Measurements from ENCODE around the gene WDFY2. TPM values are rescaled to one million over a fixed set of nuclear protein-coding genes. Genes with fewer than 3 reads are reported as not detected.

The WDFY2 gene
- total and polyA plus RNA-seq, 2 of the 13 experiments (the other 11 are each of a cell fraction or from before 2014, with no cell fraction given), result 22.6 to 27.0 TPM

DNA sequence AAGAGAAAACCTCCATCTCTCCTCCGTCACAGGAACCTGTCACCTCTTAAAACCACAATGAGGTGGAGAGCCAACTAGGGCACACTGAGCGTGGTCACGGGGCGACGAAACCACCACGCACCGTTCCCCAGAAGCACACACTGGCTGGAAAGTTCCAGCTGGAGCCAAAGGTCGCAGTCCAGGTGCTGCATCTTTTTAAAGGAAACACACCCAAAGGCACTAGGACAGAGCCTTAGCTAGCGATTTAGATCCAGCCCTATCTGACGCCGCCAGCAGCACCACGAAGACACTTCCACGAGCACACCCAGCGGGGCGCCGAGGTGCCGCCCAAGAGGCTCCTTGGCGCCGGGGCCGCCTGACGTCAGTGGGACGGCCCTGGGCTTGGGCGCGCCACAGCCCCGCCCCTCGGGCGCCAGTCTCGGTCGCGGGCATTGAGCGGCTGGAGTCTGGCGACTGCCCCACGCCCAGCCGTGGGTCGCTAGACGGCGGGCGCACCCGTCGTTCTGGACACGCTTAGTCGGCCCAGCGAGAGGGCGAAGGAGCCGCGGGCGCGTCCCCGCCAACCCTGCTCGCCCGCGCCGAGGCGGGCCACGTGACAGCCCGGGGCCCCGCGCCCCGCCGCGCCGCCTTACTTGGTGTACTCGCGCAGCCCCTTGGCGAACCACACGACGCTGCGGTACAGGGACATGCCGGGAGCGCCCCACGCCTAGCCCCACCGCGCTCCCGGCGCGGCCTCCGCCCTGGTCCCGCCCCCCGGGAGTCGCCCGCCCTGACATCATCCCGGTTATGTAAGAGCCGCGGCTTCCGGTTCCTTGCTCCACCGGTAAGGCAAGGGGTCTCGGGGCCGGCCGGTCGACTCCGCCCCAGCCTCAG lies 219.4 kb downstream of the WDFY2 start, which contains the start of gene DHRS12 (continued):
- TF ChIP-seq, protein P1, sequence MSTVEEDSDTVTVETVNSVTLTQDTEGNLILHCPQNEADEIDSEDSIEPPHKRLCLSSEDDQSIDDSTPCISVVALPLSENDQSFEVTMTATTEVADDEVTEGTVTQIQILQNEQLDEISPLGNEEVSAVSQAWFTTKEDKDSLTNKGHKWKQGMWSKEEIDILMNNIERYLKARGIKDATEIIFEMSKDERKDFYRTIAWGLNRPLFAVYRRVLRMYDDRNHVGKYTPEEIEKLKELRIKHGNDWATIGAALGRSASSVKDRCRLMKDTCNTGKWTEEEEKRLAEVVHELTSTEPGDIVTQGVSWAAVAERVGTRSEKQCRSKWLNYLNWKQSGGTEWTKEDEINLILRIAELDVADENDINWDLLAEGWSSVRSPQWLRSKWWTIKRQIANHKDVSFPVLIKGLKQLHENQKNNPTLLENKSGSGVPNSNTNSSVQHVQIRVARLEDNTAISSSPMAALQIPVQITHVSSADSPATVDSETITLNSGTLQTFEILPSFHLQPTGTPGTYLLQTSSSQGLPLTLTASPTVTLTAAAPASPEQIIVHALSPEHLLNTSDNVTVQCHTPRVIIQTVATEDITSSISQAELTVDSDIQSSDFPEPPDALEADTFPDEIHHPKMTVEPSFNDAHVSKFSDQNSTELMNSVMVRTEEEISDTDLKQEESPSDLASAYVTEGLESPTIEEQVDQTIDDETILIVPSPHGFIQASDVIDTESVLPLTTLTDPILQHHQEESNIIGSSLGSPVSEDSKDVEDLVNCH (CRISPR knock-in tag; IDR thresholded peaks at IDR 0.05), result no peak
- TF ChIP-seq NFE2L1 (CRISPR knock-in tag; IDR thresholded peaks at IDR 0.05; ENCODE audit: borderline replicate concordance), result no peak
- TF ChIP-seq HMG20B (CRISPR knock-in tag; conservative IDR thresholded peaks at IDR 0.05), result no peak
- TF ChIP-seq ZNF230 (CRISPR knock-in tag; IDR thresholded peaks at IDR 0.05), result no peak
- peak; percentile 37 for TF ChIP-seq HDAC1 (CRISPR knock-in tag; IDR thresholded peaks at IDR 0.05)
- no peak for TF ChIP-seq TOE1 (CRISPR knock-in tag; IDR thresholded peaks at IDR 0.05)
- TF ChIP-seq, protein P2, sequence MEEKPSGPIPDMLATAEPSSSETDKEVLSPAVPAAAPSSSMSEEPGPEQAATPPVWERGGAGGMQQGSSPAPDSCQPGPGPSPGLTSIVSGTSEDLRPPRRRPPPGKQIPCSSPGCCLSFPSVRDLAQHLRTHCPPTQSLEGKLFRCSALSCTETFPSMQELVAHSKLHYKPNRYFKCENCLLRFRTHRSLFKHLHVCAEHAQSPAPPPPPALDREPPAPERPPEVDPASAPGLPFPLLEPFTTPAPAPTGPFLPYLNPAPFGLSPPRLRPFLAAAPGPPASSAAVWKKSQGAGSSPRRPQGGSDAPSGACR (CRISPR knock-in tag; IDR thresholded peaks at IDR 0.05), result peak; percentile 37; the same call in 1 of the 2 replicates
- TF ChIP-seq, protein P3, sequence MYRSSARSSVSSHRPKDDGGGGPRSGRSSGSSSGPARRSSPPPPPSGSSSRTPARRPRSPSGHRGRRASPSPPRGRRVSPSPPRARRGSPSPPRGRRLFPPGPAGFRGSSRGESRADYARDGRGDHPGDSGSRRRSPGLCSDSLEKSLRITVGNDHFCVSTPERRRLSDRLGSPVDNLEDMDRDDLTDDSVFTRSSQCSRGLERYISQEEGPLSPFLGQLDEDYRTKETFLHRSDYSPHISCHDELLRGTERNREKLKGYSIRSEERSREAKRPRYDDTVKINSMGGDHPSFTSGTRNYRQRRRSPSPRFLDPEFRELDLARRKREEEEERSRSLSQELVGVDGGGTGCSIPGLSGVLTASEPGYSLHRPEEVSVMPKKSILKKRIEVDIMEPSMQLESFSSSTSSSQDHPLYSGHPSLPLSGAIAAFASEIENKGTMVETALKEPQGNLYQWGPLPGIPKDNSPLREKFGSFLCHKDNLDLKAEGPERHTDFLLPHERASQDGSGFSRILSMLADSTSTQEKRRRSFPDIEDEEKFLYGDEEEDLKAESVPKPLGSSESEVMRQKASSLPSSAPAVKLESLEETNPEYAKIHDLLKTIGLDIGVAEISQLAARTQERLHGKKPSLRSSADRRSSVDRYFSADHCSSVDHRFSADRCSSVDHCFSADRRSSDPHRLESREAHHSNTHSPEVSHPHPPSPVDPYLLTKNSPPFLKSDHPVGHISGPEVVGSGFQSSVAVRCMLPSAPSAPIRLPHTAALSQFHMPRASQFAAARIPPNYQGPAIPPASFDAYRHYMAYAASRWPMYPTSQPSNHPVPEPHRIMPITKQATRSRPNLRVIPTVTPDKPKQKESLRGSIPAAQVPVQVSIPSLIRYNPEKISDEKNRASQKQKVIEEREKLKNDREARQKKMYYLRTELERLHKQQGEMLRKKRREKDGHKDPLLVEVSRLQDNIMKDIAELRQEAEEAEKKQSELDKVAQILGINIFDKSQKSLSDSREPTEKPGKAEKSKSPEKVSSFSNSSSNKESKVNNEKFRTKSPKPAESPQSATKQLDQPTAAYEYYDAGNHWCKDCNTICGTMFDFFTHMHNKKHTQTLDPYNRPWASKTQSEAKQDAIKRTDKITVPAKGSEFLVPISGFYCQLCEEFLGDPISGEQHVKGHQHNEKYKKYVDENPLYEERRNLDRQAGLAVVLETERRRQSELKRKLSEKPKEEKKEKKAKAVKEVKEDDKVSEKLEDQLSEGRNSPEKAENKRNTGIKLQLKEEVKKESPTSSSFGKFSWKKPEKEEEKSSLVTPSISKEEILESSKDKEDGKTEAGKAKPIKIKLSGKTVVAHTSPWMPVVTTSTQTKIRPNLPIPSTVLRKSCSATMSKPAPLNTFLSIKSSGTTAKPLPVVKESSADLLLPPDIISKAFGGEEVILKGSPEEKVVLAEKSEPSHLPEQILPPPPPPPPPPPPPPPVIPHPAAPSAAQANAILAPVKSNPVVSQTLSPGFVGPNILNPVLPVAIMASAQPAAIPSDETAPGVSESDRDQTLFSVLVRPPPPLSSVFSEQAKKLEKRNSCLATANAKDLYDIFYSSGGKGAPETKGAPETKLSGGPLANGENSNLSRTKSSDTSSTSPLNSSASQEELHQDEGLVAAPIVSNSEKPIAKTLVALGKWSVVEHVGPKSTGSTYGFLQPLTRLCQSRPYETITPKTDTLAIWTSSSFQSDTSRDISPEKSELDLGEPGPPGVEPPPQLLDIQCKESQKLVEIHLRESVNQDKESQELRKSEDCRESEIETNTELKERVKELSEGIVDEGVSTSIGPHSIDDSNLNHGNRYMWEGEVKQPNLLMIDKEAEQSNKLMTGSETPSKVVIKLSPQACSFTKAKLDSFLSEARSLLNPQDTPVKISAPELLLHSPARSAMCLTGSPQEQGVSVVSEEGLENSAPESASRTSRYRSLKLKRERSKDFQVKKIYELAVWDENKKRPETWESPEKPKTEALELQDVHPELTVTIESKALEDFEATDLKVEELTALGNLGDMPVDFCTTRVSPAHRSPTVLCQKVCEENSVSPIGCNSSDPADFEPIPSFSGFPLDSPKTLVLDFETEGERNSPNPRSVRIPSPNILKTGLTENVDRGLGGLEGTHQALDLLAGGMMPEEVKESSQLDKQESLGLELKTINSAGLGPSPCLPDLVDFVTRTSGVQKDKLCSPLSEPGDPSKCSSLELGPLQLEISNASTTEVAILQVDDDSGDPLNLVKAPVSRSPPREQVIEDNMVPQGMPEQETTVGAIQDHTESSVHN (CRISPR knock-in tag; IDR thresholded peaks at IDR 0.05), result no peak
- TF ChIP-seq, protein P4, sequence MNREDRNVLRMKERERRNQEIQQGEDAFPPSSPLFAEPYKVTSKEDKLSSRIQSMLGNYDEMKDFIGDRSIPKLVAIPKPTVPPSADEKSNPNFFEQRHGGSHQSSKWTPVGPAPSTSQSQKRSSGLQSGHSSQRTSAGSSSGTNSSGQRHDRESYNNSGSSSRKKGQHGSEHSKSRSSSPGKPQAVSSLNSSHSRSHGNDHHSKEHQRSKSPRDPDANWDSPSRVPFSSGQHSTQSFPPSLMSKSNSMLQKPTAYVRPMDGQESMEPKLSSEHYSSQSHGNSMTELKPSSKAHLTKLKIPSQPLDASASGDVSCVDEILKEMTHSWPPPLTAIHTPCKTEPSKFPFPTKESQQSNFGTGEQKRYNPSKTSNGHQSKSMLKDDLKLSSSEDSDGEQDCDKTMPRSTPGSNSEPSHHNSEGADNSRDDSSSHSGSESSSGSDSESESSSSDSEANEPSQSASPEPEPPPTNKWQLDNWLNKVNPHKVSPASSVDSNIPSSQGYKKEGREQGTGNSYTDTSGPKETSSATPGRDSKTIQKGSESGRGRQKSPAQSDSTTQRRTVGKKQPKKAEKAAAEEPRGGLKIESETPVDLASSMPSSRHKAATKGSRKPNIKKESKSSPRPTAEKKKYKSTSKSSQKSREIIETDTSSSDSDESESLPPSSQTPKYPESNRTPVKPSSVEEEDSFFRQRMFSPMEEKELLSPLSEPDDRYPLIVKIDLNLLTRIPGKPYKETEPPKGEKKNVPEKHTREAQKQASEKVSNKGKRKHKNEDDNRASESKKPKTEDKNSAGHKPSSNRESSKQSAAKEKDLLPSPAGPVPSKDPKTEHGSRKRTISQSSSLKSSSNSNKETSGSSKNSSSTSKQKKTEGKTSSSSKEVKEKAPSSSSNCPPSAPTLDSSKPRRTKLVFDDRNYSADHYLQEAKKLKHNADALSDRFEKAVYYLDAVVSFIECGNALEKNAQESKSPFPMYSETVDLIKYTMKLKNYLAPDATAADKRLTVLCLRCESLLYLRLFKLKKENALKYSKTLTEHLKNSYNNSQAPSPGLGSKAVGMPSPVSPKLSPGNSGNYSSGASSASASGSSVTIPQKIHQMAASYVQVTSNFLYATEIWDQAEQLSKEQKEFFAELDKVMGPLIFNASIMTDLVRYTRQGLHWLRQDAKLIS (CRISPR knock-in tag; IDR thresholded peaks at IDR 0.05), result no peak; the same call in 1 of the 2 replicates
- TF ChIP-seq, protein P5, sequence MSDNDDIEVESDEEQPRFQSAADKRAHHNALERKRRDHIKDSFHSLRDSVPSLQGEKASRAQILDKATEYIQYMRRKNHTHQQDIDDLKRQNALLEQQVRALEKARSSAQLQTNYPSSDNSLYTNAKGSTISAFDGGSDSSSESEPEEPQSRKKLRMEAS (IDR thresholded peaks at IDR 0.05), result peak; percentile 74
- TF ChIP-seq POGZ (CRISPR knock-in tag; IDR thresholded peaks at IDR 0.05), result no peak
- TF ChIP-seq ONECUT2 (CRISPR knock-in tag; IDR thresholded peaks at IDR 0.05), result no peak
- no peak for TF ChIP-seq FOSL1 (CRISPR knock-in tag; IDR thresholded peaks at IDR 0.05; ENCODE audit: borderline replicate concordance)

All from HepG2 (cell line).